GM10266 (cell line): Measurements from ENCODE around the gene LHPP.

Experiments
- DNase-seq: peaks from one replicate; pipeline ENCODE4 v3.0.0; 2012; ENCODE audit errors: extremely low spot score
- TF ChIP-seq, protein P1 (sequence below): IDR thresholded peaks from 2 replicates; pipeline ENCODE4 v1.5.1; 2012; ENCODE audit warnings: mild to moderate bottlenecking, low read depth; ENCODE audit not compliant: control insufficient read depth, insufficient read depth; ENCODE audit errors: missing control alignments

The LHPP gene

GRCh38 chr10:124458889-124459288 lies 2.7 kb upstream of the LHPP start:
- DNase-seq = no peak
- TF ChIP-seq, protein P1, sequence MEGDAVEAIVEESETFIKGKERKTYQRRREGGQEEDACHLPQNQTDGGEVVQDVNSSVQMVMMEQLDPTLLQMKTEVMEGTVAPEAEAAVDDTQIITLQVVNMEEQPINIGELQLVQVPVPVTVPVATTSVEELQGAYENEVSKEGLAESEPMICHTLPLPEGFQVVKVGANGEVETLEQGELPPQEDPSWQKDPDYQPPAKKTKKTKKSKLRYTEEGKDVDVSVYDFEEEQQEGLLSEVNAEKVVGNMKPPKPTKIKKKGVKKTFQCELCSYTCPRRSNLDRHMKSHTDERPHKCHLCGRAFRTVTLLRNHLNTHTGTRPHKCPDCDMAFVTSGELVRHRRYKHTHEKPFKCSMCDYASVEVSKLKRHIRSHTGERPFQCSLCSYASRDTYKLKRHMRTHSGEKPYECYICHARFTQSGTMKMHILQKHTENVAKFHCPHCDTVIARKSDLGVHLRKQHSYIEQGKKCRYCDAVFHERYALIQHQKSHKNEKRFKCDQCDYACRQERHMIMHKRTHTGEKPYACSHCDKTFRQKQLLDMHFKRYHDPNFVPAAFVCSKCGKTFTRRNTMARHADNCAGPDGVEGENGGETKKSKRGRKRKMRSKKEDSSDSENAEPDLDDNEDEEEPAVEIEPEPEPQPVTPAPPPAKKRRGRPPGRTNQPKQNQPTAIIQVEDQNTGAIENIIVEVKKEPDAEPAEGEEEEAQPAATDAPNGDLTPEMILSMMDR = no peak

DNA sequence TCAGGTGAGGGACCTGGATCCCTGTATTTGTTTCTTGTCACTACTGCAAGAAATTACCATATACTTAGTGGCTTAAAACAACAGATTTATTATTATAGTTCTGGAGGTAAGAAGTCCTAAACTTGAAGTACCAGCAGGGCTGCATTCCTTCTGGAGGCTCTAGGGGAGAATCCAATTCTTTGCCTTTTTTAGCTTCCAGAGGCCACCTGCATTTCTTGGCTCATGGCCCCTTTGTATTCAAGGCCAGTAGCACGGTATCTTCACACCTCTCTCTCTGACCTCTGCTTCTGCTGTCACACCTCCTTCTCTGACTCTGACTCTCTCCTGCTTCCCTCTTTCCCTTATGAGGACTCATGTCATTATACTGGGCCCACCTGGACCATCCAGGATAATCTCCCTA lies 2.2 kb upstream of the LHPP start:
- no peak for DNase-seq
- TF ChIP-seq, protein P1 = no peak

- DNase-seq = no peak
- TF ChIP-seq, protein P1 = no peak
Observed at GRCh38 chr10:124460144-124460543, 1.5 kb upstream of the LHPP start.

DNA sequence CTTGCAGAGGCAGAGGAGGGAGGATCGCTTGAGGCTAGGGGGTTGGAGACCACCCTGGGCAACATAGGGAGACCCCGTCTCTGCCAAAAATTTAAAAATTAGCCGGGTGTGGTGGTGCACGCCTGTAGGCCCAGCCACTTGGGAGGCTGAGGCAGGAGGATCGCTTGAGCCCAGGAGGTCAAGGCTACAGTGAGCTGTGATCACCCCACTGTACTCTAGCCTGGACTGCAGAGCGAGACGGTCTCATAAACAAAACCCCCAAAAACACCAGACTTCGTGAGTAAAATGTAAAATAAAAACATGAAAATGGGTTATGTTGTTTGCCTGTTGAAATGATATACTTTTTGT lies 699 bp downstream of the LHPP start:
- DNase-seq = no peak
- TF ChIP-seq, protein P1 = no peak

- TF ChIP-seq, protein P1 = no peak
- no peak for DNase-seq
Observed at GRCh38 chr10:124464028-124464965, 2.7 kb downstream of the LHPP start.

- TF ChIP-seq, protein P1 = no peak
- DNase-seq = peak; percentile 69
Observed at GRCh38 chr10:124465003-124465776, 3.6 kb downstream of the LHPP start.
